GM23338 (cell line): ENCODE data around the gene SQSTM1. TPM values are rescaled to one million over a fixed set of nuclear protein-coding genes. Genes with fewer than 3 reads are reported as not detected.

Experiments
- ATAC-seq: fragments of 200-7000 bp; cut with Tn5 transposase; 3 replicates; pipeline ENCODE4 v1.9.1; 2020
- DNase-seq: peaks from one replicate; pipeline ENCODE4 v3.0.0-alpha.2; 2015; ENCODE audit warnings: low spot score
- H2AFZ ChIP-seq: fragments of 200-600 bp; sonication (generic); 2 replicates; pipeline ENCODE4 v1.8.0; 2016; ENCODE audit warnings: antibody characterized with exemption, mild to moderate bottlenecking, moderate library complexity
- H3F3A ChIP-seq: fragments of 200-600 bp; sonication (generic); replicated peaks from 2 replicates; pipeline ENCODE4 v1.8.0; 2017; ENCODE audit warnings: antibody characterized with exemption, mixed run types, low read depth
- H3K27ac ChIP-seq: fragments of 200-600 bp; sonication (generic); 2 replicates; pipeline ENCODE4 v1.6.1; 2016; ENCODE audit warnings: low read depth
- H3K27me3 ChIP-seq: fragments of 200-600 bp; sonication (generic); 2 replicates; pipeline ENCODE4 v1.8.0; 2016; ENCODE audit warnings: mild to moderate bottlenecking, mixed run types, moderate library complexity; ENCODE audit not compliant: insufficient read depth
- H3K36me3 ChIP-seq: fragments of 200-600 bp; sonication (generic); 2 replicates; pipeline ENCODE4 v1.8.0; 2016; ENCODE audit warnings: mild to moderate bottlenecking; ENCODE audit not compliant: insufficient read depth
- H3K4me1 ChIP-seq: fragments of 200-600 bp; sonication (generic); 2 replicates; pipeline ENCODE4 v1.8.0; 2016; ENCODE audit warnings: mild to moderate bottlenecking, moderate library complexity; ENCODE audit not compliant: insufficient read depth
- H3K4me2 ChIP-seq: fragments of 200-600 bp; sonication (generic); 2 replicates; pipeline ENCODE4 v1.7.1; 2017; ENCODE audit warnings: mixed run types
- H3K4me3 ChIP-seq: fragments of 200-600 bp; sonication (generic); 2 replicates; pipeline ENCODE4 v1.6.1; 2016; ENCODE audit warnings: mixed run types
- H3K79me2 ChIP-seq: fragments of 200-600 bp; sonication (generic); replicated peaks from 2 replicates; pipeline ENCODE4 v1.8.0; 2017; ENCODE audit warnings: mild to moderate bottlenecking; ENCODE audit not compliant: insufficient read depth
- H3K9me2 ChIP-seq: fragments of 200-600 bp; sonication (generic); 2 replicates; pipeline ENCODE4 v1.8.0; 2017; ENCODE audit not compliant: insufficient read depth
- H4K20me1 ChIP-seq: fragments of 200-600 bp; sonication (generic); replicated peaks from 2 replicates; pipeline ENCODE4 v1.8.0; 2017; ENCODE audit warnings: mild to moderate bottlenecking; ENCODE audit not compliant: insufficient read depth
- H3K27ac Mint-ChIP-seq: 2 replicates; pipeline ENCODE4 v1.8.0; 2020; ENCODE audit warnings: inconsistent platforms, mild to moderate bottlenecking, moderate library complexity, mixed read lengths
- H3K27me3 Mint-ChIP-seq: 3 replicates; pipeline ENCODE4 v1.8.0; 2022; ENCODE audit warnings: low read depth, mild to moderate bottlenecking, moderate library complexity, mixed read lengths, inconsistent platforms; ENCODE audit not compliant: insufficient read depth, poor library complexity
- H3K36me3 Mint-ChIP-seq: 3 replicates; pipeline ENCODE4 v1.8.0; 2021; ENCODE audit warnings: low read depth, mild to moderate bottlenecking, inconsistent platforms, moderate library complexity, mixed read lengths
- H3K4me1 Mint-ChIP-seq: 3 replicates; pipeline ENCODE4 v1.8.0; 2020; ENCODE audit warnings: mild to moderate bottlenecking, inconsistent platforms, mixed read lengths
- H3K4me3 Mint-ChIP-seq: 3 replicates; pipeline ENCODE4 v1.8.0; 2021; ENCODE audit warnings: moderate library complexity, mild to moderate bottlenecking, inconsistent platforms, mixed read lengths
- H3K9me3 Mint-ChIP-seq: 3 replicates; pipeline ENCODE4 v1.8.0; 2020; ENCODE audit warnings: moderate library complexity, mild to moderate bottlenecking, inconsistent platforms, mixed read lengths
- JUNB ChIP-seq: IDR thresholded peaks from one replicate; pipeline ENCODE4 v1.6.1; 2016; ENCODE audit warnings: antibody characterized with exemption; ENCODE audit not compliant: unreplicated experiment
- NANOG ChIP-seq: IDR thresholded peaks from 2 replicates; pipeline ENCODE4 v1.6.1; 2016; ENCODE audit warnings: antibody characterized with exemption, borderline replicate concordance
- POLR2AphosphoS5 ChIP-seq: IDR thresholded peaks from 2 replicates; pipeline ENCODE4 v1.6.1; 2016; ENCODE audit warnings: antibody characterized with exemption, low read depth
- STAT1 ChIP-seq: IDR thresholded peaks from one replicate; pipeline ENCODE4 v1.6.1; 2016; ENCODE audit warnings: antibody characterized with exemption; ENCODE audit not compliant: unreplicated experiment
- ZNF331 ChIP-seq: fragments of 250-450 bp; sonication (Bioruptor Pico); IDR thresholded peaks from 2 replicates; pipeline ENCODE4 v1.5.0; 2020; ENCODE audit warnings: low read depth, mild to moderate bottlenecking, moderate library complexity
- polyA plus RNA-seq: library from polyadenylated mRNA; unstranded; fragments of >200 nt; fragmentation: Nextera tagmentation; extraction: Ambion mirVana; gene quantifications from 2 replicates; pipeline ENCODE4 v1.2.1, GENCODE V29; 2016
- total RNA-seq: library from RNA; depleted of rRNA; stranded (reverse); fragments of >200 nt; shearing (Covaris generic); gene quantifications from 2 replicates; pipeline ENCODE4 v1.2.3, GENCODE V29; 2014
- TF ChIP-seq, protein P1 (sequence below): IDR thresholded peaks from 2 replicates; pipeline ENCODE4 v1.6.1; 2016; ENCODE audit warnings: antibody characterized with exemption
- TF ChIP-seq, protein P2 (sequence below), 2 experiments: fragments of 200-600 bp in 1 of 2; sonication (generic) in 1 of 2; conservative IDR thresholded peaks; 2 replicates each; pipeline versions ENCODE4 v1.5.1 to v1.6.1; 2016 to 2017; ENCODE audit warnings: antibody characterized with exemption in 2 of 2, low read depth in 2 of 2, mild to moderate bottlenecking in 2 of 2, moderate library complexity in 1 of 2

Gene SQSTM1
- total and polyA plus RNA-seq, 2 experiments from 2014 or later, result 58.0 to 92.6 TPM

DNA sequence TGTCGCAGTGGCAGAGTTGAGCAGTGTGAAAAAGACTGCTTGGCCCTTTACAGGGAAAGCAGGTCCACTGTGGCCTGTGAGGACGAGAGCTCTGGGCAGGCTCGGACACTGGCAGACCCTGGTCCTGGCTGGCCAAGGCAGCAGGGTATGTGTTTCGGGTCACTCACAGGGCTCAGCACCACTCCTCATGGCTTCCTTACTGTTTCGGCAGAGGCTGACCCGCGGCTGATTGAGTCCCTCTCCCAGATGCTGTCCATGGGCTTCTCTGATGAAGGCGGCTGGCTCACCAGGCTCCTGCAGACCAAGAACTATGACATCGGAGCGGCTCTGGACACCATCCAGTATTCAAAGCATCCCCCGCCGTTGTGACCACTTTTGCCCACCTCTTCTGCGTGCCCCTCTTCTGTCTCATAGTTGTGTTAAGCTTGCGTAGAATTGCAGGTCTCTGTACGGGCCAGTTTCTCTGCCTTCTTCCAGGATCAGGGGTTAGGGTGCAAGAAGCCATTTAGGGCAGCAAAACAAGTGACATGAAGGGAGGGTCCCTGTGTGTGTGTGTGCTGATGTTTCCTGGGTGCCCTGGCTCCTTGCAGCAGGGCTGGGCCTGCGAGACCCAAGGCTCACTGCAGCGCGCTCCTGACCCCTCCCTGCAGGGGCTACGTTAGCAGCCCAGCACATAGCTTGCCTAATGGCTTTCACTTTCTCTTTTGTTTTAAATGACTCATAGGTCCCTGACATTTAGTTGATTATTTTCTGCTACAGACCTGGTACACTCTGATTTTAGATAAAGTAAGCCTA lies 15.7 kb downstream of the SQSTM1 start:
- no peaks in the 10 kb centered on the region for H3K79me2 ChIP-seq
- no peaks in the 10 kb centered on the region for H3K9me2 ChIP-seq
- peaks cover 18% of the 10 kb centered on the region; the same call in 1 of the 2 replicates for H3F3A ChIP-seq
- peak; percentile 28 for DNase-seq
- H3K4me3 ChIP-seq, result no peak overlapping the region
- H3K4me1 ChIP-seq, result no peaks in the 10 kb centered on the region
- H3K36me3 ChIP-seq, result peaks cover 21% of the 10 kb centered on the region
- no peaks in the 10 kb centered on the region for H3K27me3 ChIP-seq
- Mint-ChIP-seq H3K27ac (peak overlapping the region; percentile 49; the same call in 1 of the 2 replicates), H3K4me1 (no peaks in the 10 kb centered on the region), H3K27me3 (peaks cover 24% of the 10 kb centered on the region), H3K36me3 (peaks cover 93% of the 10 kb centered on the region), H3K9me3 (peaks cover 8% of the 10 kb centered on the region), H3K4me3 (no peak overlapping the region)
- H3K27ac ChIP-seq, result 0 out of 2 replicates have a peak overlapping the region, but pooled peaks have one; percentile 33
- no peak overlapping the region for H3K4me2 ChIP-seq
- peaks cover 5% of the 10 kb centered on the region; the same call in 1 of the 2 replicates for H4K20me1 ChIP-seq
- peak; percentile 29 for ATAC-seq
- no peak overlapping the region for H2AFZ ChIP-seq
- TF ChIP-seq ZNF331 (CRISPR knock-in tag) (no peak), NANOG (no peak), STAT1 (no peak)
- TF ChIP-seq, protein P1, sequence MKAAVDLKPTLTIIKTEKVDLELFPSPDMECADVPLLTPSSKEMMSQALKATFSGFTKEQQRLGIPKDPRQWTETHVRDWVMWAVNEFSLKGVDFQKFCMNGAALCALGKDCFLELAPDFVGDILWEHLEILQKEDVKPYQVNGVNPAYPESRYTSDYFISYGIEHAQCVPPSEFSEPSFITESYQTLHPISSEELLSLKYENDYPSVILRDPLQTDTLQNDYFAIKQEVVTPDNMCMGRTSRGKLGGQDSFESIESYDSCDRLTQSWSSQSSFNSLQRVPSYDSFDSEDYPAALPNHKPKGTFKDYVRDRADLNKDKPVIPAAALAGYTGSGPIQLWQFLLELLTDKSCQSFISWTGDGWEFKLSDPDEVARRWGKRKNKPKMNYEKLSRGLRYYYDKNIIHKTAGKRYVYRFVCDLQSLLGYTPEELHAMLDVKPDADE, result no peak
- TF ChIP-seq, protein P2, sequence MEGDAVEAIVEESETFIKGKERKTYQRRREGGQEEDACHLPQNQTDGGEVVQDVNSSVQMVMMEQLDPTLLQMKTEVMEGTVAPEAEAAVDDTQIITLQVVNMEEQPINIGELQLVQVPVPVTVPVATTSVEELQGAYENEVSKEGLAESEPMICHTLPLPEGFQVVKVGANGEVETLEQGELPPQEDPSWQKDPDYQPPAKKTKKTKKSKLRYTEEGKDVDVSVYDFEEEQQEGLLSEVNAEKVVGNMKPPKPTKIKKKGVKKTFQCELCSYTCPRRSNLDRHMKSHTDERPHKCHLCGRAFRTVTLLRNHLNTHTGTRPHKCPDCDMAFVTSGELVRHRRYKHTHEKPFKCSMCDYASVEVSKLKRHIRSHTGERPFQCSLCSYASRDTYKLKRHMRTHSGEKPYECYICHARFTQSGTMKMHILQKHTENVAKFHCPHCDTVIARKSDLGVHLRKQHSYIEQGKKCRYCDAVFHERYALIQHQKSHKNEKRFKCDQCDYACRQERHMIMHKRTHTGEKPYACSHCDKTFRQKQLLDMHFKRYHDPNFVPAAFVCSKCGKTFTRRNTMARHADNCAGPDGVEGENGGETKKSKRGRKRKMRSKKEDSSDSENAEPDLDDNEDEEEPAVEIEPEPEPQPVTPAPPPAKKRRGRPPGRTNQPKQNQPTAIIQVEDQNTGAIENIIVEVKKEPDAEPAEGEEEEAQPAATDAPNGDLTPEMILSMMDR (conservative IDR thresholded peaks at IDR 0.05; ENCODE audit: low read depth in 2 of 2), result 0 out of 4 replicates have a peak, but pooled peaks of 1 of the 2 experiments have one; percentile 12

DNA sequence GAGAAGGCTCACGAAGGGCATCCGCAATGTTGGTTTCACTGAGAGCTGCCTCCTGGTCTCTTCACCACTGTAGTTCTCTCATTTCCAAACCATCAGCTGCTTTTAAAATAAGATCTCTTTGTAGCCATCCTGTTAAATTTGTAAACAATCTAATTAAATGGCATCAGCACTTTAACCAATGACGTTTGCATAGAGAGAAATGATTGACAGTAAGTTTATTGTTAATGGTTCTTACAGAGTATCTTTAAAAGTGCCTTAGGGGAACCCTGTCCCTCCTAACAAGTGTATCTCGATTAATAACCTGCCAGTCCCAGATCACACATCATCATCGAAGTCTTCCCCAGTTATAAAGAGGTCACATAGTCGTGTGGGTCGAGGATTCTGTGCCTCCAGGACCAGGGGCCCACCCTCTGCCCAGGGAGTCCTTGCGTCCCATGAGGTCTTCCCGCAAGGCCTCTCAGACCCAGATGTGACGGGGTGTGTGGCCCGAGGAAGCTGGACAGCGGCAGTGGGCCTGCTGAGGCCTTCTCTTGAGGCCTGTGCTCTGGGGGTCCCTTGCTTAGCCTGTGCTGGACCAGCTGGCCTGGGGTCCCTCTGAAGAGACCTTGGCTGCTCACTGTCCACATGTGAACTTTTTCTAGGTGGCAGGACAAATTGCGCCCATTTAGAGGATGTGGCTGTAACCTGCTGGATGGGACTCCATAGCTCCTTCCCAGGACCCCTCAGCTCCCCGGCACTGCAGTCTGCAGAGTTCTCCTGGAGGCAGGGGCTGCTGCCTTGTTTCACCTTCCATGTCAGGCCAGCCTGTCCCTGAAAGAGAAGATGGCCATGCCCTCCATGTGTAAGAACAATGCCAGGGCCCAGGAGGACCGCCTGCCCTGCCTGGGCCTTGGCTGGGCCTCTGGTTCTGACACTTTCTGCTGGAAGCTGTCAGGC lies 16.6 kb downstream of the SQSTM1 start:
- no peak for DNase-seq
- Mint-ChIP-seq H3K9me3 (peaks cover 8% of the 10 kb centered on the region), H3K4me3 (no peak overlapping the region; the same call in 2 of the 3 replicates), H3K27ac (no peak overlapping the region), H3K36me3 (peaks cover 91% of the 10 kb centered on the region), H3K4me1 (no peaks in the 10 kb centered on the region), H3K27me3 (peaks cover 21% of the 10 kb centered on the region)
- H3K4me1 ChIP-seq, result no peaks in the 10 kb centered on the region
- H3K9me2 ChIP-seq, result no peaks in the 10 kb centered on the region
- H3K4me3 ChIP-seq, result no peak overlapping the region
- peaks cover 18% of the 10 kb centered on the region; the same call in 1 of the 2 replicates for H3F3A ChIP-seq
- H3K79me2 ChIP-seq, result no peaks in the 10 kb centered on the region
- H3K27ac ChIP-seq, result peak overlapping the region; percentile 33; the same call in 1 of the 2 replicates
- no peak overlapping the region for H2AFZ ChIP-seq
- peaks cover 21% of the 10 kb centered on the region for H3K36me3 ChIP-seq
- no peak overlapping the region for H3K4me2 ChIP-seq
- no peak for ATAC-seq
- H4K20me1 ChIP-seq, result 0 out of 2 replicates have a peak, but pooled peaks cover 4% of the 10 kb centered on the region
- no peaks in the 10 kb centered on the region for H3K27me3 ChIP-seq
- TF ChIP-seq, protein P2 (conservative IDR thresholded peaks at IDR 0.05; ENCODE audit: low read depth in 2 of 2), result no peak
- TF ChIP-seq JUNB, result no peak
- TF ChIP-seq POLR2AphosphoS5, result no peak
